ENCODE measurements around the gene GPHN.
"Not testable (repeated sequence)": the region's sequence is repeated elsewhere in the genome, so short reads cannot be mapped to it uniquely, and the experiment has no call there.

Gene GPHN

DNA sequence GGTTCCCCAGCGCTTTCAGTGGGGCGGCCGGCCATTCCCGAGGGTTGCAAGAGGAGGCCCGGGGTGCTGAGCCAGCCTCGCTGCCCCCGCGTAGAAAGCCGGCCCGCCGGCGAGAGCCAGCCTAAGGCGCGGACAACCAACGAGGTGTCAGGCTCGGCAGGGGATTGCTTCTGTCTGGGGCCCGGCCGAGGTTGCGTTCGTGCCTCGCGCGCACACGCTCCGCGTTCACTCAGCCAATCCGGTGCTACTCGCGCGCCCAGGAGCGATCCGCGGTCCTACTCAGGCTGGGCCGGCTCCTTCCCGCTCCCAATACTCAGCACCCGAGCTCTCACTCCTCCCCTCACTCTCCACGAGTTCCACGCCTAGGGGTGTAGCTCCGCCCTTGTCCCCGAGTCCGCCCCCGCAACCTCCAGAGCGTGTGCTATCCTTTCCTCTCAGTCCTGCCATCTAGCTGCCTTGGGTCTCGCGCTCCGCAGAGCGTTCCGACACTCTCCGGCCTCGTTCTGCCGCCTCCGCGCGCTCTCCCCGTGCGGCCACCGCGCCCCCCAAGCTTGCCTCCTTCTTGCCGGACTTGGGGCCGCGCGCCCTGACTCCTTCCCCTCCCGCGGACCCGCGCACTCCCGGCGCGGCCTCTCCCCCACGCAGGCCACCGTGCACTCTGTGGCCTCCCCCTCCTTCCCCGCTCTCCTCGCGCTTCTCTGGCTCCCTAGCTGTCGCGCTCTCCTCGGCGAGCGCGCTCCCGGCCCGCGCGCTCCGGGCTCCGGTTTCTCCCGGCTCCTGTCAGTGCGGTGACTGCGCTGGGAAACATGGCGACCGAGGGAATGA is at the start of gene GPHN:
TSS of gene GPHN (plus strand) at position 426 of the 825 bp plus-strand sequence.
- DNase-seq: peak; percentile 94

GRCh38 chr14:66459603-66460002 is 48.3 kb upstream of the GPHN start:
- DNase-seq: no peak

DNA sequence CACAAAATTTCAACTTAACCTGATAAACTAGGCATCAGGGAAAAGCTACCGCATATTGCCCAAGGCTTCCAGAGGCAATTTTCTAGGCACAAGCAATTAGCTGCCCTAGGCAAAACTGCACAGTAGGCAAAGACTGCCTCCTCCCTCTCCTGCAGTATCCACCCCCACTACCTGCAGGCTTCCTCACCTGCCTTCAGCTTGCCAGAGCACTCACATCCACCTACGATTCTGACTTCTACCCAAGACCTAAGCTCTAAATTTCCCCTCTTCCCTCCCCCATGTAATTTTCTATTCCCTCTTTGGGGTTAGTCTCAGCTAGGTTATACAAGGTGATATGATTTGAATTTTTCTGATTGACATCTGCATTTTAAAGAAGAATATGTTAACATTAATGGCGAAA is 43.7 kb upstream of the GPHN start:
- DNase-seq: no peak

- no peak for DNase-seq
These were observed 39.1 kb upstream of the GPHN start for GRCh38 chr14:66468778-66469367.

- DNase-seq: no peak
These were observed 36.4 kb upstream of the GPHN start for GRCh38 chr14:66471584-66471983.

GRCh38 chr14:66472251-66472650 is 35.7 kb upstream of the GPHN start:
- DNase-seq: no peak

GRCh38 chr14:66473223-66473622 is 34.7 kb upstream of the GPHN start:
- DNase-seq: no peak

DNA sequence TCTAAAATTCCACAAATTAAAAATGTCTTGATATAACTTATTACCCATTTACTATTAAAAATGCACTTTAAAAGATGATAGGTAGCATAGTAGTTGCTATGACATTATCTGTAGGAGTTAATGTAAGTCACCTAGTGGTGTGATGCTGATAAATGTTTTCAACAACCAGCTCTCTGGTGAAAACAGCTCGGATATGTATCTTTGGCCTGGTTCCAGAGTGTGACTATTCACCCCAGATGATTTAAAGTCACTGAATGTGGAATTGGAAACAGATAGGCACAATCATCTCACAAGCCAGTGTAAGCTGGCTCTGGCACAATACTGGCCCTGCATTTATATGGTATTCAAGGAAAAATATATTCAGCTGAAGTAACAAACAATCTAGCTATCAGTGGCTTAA is 31.0 kb upstream of the GPHN start:
- DNase-seq: no peak

- DNase-seq: no peak
These were observed 30.4 kb upstream of the GPHN start for GRCh38 chr14:66477567-66477966.

DNA sequence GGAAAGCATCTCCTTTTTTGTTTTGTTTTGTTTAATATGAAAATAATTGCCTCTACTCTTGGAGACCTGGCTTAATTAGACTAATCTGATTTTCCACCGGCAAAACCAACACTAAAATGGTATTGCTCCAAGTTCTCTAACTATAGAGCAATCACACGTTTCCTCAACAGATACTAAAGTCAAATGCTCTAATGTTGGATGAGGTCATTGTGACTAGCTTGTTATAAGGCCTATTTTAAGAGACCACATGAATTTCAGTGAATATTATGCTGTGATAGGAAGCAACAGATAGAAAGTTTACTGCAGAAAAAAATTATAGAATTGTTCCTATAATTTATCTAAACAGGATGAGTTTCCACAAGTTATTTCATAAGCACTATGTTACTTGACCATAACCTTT is 25.1 kb upstream of the GPHN start:
- DNase-seq: no peak

DNA sequence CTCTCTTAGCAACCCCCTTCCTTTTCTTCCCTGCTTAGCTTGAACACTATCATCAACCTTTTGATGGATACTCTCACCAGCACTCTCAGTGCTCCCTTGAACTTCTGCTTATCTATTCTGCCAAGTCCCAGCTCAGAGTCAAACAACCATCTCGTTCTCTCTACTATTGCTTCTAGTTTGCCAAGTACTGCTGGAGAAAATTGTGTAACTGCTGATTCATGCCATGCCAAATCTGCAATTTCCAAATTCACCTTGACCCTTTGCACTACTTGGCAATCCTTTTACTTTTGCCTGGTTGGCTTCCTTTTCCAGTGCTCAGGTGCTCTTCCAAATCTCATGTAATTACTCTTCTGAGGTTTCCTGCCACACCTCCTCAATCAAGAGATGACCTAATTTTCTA is 24.6 kb upstream of the GPHN start:
- no peak for DNase-seq

DNA sequence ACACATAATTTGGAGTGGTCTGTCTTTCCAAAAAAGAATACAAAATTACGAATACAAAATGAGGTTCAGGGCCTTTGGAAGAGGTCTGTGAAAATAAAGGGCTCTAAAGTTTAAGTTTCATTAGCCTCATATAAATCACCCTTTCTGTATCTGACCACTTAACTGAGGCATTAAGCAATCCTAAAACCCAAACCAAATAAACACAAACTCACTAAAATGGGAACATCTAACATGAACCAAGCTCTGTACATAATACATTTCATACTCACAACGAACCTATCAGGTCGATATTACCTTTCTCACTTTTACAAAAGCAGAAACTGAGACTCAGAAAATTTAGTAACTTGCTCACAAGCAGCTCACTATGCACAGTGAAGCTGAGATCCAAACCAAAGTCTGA is 22.9 kb upstream of the GPHN start:
- DNase-seq: no peak

DNA sequence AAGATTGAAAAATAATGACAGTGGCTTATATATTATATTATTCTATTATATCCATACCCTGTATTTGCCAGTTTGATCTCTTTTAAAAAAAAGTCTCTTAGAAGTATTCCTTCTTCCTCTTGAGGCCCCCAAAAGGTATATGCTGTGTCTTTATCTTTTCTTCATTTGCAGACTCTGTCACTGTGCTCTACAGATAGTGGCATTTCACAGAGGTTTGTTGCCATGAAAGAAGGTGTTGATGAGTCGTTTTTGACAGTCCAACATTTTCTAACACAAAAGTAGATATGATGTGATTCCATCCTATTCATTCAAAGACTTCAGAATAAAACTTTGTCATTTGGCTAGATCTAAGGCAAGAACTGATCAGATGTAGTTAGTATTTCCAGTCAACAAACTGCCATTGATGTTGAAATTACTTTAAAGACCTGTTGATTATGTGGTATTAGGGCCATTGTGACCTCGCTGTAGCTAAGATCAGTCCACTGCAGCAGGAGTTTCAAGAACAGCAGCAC is 22.0 kb upstream of the GPHN start, which contains the start of gene CCDC196:
TSS of gene CCDC196 (plus strand) at position 462 of the 512 bp plus-strand sequence. CDS start 132 bp downstream, outside the sequence.
- DNase-seq: no peak

GRCh38 chr14:66487164-66487563 is 20.8 kb upstream of the GPHN start:
- DNase-seq: no peak

DNA sequence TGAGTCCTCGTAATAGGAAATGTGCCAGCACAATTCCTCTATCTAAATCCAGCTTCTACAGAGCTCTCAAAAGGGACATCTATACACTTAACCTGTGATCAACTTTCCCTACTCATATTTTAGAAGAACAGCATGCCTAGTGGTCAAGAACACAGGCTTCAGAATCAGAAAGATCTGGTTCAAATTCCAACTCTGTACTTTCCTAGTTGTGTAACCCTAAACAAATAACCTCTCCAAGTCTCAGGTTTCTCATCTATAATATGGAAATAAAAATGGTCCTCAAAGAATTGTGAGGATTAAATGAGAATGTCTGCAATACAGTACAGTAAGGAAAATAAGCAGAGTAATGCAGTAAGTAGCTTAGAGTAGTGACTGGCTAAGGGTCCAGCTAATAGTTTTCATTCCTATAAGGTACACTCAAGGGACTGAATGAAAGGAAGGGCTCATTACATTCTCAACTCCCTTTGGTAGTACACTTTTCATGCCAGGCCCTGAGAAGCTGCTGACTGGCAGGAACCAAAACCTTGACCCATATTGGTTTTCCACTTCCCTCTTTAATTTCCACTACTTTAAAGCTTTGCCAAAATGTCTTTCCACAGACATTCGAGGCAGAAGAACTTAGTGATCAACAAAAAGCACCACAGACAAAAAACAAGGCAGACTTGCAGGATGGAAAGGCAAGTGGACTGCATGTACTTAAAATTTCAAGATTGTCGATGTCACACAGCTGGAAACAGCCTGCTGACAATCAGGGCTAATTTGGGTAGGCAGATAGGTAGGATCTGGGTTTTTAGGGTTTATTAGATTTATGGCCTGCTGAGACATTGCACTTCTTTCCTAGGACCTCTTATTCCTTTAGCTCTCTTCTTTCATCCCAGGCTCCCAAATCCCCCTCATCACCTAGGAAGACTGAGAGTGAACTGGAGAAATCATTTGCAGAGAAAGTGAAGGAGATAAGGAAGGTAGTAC is 17.5 kb upstream of the GPHN start:
- DNase-seq: no peak

DNA sequence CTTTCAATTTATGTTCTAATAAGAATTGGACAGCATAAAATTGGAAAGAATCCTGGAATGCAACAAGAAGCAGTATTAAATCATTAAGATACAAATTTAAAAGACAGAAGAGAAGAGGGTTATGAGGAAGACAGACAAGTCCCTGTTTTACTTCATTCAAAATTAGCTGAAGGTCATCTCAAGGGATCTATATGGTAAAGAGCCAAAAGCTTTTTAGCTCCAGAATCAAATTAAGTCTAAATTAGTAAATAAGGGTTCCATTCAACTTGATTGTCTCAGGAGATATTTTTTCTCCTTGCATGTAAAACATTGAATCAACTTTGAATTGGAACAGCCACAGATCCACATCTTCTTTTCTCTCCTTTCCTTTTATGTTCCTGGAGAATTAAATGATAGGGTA is 14.2 kb upstream of the GPHN start:
- no peak for DNase-seq

GRCh38 chr14:66495218-66496098 is 12.5 kb upstream of the GPHN start:
- peak; percentile 56 for DNase-seq

DNA sequence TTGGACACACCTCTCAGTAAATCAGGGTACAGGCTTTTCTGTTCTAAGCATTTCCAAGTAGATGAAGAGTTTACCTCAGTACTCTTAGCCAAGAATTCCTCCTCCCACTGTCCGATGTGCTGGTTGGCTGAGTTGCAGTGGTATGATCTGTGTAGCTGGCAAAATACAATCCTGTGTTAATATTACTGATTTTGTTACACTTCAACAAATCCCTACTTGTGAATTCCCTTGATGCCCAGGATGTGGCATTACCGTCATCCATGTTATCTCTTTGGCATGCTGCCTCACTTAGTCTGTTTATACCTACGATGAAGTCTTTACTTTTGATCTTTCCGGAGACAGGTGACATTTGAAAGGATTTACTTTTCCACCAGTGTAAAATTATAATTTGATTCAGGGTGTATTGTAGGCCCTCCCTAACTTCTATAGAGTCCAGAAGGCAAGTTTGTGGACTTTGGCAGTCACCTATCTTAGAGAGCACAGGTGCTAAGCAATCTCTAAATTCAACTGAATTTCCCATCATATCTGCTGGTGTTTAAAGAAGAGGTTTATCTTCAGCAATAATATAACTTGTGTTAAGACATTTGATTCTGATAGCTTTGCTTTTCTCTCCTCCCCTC is 11.6 kb upstream of the GPHN start:
- DNase-seq: no peak

GRCh38 chr14:66496911-66497310 is 11.0 kb upstream of the GPHN start:
- no peak for DNase-seq

- no peak for DNase-seq
These were observed 9.6 kb upstream of the GPHN start for GRCh38 chr14:66498311-66498710.

DNA sequence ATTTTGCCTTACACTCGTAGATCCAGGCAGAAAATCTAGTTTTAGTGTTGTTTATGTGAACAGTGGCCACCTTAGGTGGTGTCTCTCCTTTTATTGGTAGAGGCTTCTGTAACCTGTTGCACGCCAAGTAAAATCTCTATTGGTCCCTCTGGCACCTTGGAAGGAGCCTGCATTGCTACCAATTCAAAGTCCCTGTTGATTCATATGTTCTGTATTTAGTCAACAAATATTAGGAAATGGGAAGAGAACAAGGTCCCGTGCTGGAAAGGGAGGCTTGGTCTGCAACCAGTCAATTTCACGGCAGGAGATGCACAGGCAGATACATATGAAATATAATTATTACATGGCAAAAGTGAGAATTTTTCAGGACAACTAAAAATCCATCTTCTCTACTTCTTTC is 6.4 kb upstream of the GPHN start:
- no peak for DNase-seq

- not testable (repeated sequence) for DNase-seq
These were observed 5.1 kb upstream of the GPHN start for GRCh38 chr14:66502836-66503235.

Data from NCI-H1436 (cell line).